Smooth muscle cell of the umbilical artery (primary cell): ENCODE data around the gene ABHD15. TPM values are rescaled to one million over a fixed set of nuclear protein-coding genes. Genes with fewer than 3 reads are reported as not detected.

Experiments
- total RNA-seq: library from RNA; depleted of rRNA; stranded (reverse); fragments of >200 nt; gene quantifications from 2 replicates; pipeline ENCODE4 v1.2.3, GENCODE V29; 2014

The ABHD15 gene
- total RNA-seq = 8.0 and 8.8 TPM in 2 replicates

GRCh38 chr17:29566473-29567303, at the start of gene ABHD15:
Gene ABHD15 (minus strand): TSS chr17:29567037. CDS start chr17:29566966, 71 bp downstream.

DNA sequence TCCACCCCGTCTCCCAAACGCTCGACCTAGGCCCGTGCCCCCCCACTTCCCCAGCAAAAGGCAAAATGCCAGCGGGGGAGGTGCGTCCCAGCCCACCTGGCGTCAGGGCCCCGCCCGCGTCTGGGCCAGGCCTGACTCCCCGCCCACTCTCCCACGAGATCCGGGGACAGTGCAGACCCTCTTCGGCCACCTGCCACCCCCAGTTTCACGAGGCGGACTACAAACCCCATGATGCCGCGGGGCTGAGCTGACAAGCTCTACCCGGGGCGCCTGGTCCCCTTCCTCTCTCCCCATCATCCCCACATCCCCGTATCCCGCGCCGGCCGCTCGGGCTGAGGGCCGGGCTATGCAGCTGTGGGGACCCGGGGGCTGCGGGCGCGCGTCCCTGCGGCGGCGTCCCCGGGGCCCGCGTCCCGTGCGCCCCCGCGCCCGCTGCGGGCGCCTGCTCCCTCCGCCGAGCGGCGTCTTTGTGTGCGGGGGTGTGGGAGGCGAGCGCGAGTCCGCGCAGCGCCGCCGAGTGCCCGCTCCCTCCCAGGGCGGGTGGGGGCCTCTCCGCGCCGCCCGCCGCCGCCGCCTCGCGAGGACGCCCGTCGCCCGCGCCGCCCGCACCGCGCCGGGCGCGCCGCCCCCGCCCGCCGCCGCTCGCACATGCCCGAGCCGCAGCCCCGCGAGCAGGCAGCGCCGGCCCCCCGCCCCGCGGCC, 26.2 kb upstream of the ABHD15 start, which contains the start of gene ANKRD13B:
ANKRD13B (plus strand) TSS at position 283 of the 702 bp plus-strand sequence. CDS start 490 bp downstream, outside the sequence.

GRCh38 chr17:29589524-29590410, 22.9 kb upstream of the ABHD15 start, which contains the start of gene GIT1:
Gene GIT1 (minus strand): TSS chr17:29589648. CDS start chr17:29589378, 270 bp downstream.

GRCh38 chr17:29568331-29569244, 1.8 kb upstream of the ABHD15 start, which contains the start of gene TP53I13:
Gene TP53I13 (plus strand): TSS chr17:29568701. CDS start chr17:29568759, 58 bp downstream.

Other genes starting within 250 kb of the ABHD15 start
- 60.9 and 75.6 TPM in 2 replicates for gene TAOK1, start 176.7 kb downstream of the ABHD15 start, total RNA-seq
- gene TP53I13, start 1.7 kb upstream of the ABHD15 start, total RNA-seq = 61.1 and 72.2 TPM in 2 replicates
- gene GIT1, start 22.6 kb upstream of the ABHD15 start, total RNA-seq = 13.1 and 42.4 TPM in 2 replicates
- gene ANKRD13B, start 26.1 kb upstream of the ABHD15 start, total RNA-seq = 6.5 and 13.7 TPM in 2 replicates
- 3.3 and 5.0 TPM in 2 replicates for gene CORO6, start 55.9 kb upstream of the ABHD15 start, total RNA-seq